HG03575 (cell line): ENCODE measurements around the gene POLRMT.
"Not testable (repeated sequence)": the region's sequence is repeated elsewhere in the genome, so short reads cannot be mapped to it uniquely, and the experiment has no call there.

Experiments used
- ATAC-seq: cut with Tn5 transposase; IDR thresholded peaks from one replicate; pipeline ENCODE4 v1.9.1; 2021; ENCODE audit not compliant: unreplicated experiment, insufficient number of reproducible peaks, low FRiP score; ENCODE audit errors: extremely low read depth

POLRMT gene

DNA sequence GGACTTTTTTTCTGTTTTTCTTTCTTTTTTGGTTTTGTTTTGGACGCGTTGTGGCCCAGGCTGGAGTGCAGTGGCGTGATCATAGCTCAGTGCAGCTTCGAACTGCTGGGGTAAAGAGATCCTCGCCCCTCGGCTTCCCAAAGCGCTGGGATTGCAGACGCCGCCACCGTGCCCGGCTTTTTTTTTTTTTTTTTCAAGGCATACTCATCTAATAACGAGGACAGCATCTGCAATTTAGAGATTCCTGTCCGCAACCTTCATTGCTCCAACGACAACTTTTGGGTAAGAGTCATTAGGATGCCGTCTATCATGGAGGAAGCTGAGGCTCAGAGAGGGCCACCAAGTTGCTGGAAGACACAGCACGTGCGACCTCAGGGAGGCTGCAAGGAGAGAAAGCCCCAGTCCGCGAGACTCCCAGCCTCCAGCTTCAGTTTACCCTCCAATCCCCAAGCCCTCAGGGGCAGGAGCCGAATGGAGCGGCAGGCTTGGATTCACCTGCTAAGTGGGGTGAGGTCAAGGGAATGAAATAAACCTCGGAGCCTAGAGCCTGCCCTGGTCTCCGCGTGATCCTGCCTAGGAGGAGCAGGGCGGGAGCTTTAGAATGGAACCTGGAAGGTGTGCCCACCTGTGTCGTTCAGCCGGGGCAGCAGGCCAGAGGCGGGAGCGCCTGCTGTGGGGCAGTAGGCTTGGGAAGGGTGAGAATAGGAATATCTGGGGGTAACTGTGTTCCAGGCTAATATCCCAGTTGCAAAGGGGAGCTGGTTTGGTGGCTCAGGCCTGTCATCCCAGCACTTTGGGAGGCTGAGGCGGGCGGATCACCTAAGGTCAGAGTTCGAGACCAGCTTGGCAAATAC is 676 bp upstream of the POLRMT start:
- no peak for ATAC-seq

DNA sequence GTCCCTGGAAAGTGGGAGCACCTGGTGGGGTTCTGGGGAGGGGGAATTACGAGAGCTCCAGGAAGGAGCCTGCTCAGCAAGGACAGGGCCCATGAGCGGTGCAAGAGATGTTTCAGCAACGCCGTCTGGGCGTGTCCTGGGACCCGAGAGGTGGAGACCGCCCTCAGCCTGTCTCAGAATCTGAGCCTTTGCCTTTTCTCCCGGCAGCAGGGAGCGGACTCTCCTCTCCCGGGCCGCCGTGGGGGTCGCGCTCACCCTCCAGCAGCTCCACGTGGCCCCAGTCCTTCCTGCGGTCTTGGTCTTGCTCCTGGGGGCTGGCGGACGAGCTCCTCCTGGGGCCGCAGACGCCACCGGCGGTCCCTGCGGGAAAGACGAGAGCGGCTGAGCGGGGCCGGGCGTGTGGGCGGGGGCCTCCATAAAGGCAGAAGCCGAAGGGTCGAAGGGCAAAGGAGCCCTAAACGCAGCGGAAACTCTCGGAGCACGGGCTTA is 714 bp downstream of the POLRMT start:
- no peak for ATAC-seq

DNA sequence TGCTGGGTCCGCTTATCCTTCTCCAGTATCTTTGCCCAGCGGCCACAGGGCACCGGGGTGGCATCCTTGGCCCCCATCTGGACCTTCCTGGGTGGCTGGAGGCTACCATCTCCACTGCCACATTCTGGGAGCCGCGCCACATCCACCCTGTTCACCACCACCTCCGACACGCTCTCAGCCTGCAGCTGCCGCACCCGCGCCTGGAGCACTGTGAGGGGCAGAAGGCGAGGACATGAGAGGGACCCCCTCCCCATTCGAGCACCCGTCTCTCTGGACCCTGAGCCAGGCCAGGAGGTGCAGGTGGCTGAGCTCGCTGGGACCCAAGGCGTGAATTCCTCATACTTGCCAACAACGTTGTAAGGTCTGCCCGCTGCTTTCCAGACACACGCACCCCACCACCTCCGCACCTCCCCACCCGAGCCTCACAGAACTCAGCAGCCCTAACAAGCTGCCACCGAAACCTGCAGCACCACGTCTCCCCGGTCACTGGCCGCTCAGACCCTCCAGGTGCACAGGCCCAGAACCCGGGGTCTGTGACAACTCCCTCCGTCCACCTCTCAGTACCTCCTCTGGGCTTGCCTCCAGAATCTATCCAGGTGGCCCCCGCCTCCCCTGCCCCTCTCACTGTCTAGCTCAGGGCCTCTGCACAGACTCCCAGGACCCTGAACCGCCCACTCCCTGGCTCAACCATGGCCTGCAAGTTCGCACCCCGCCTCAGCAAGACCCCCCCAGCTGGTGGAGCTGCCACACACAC is 3.2 kb downstream of the POLRMT start:
- ATAC-seq, result no peak

DNA sequence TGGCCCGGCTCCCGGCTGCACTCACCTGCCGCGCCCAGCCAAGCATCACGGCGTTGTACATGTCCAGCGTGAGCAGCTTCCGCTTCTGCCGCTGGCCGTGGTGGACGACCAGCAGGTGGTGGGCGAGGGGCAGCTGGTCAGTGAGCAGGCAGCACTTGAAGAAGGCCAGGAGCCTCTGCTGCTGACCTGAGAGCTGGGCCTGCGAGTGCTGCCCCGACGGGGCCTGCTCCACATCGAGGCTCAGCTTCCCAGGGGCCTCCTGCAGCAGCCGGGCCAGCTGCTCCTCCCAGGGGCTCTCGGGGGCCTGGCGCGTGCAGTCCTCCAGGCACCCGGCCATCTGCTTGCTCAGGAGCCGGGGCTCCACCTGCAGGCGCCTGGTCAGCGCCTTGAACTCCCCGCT is 3.8 kb downstream of the POLRMT start:
- ATAC-seq, result not testable (repeated sequence)

DNA sequence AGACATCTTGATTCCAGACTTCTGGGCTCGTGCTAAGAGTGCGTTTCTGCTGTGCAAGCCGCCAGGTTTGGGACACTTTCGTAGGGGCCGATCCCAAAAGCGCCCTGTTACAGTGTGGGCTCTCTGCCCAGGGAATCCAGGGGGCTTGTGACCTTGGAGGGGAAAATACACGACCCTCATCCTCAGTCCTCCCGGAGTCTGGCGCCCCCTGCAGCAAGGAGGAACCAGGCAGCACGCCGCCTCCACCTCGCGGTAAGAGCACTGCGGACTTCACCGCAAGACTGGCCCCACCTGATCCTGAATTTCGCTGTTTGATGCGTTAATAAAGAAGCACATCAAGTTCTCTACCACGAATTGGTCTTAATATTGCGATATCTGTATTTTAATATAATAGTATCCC is 5.2 kb downstream of the POLRMT start:
- no peak for ATAC-seq

GRCh38 chr19:626566-626965 is 6.8 kb downstream of the POLRMT start:
- ATAC-seq, result not testable (repeated sequence)

- no peak for ATAC-seq
These were observed 8.1 kb downstream of the POLRMT start for GRCh38 chr19:625257-625656.

- ATAC-seq, result no peak
These were observed 8.8 kb downstream of the POLRMT start for GRCh38 chr19:624433-625109.

- ATAC-seq, result no peak
These were observed 9.4 kb downstream of the POLRMT start for GRCh38 chr19:623974-624373.

DNA sequence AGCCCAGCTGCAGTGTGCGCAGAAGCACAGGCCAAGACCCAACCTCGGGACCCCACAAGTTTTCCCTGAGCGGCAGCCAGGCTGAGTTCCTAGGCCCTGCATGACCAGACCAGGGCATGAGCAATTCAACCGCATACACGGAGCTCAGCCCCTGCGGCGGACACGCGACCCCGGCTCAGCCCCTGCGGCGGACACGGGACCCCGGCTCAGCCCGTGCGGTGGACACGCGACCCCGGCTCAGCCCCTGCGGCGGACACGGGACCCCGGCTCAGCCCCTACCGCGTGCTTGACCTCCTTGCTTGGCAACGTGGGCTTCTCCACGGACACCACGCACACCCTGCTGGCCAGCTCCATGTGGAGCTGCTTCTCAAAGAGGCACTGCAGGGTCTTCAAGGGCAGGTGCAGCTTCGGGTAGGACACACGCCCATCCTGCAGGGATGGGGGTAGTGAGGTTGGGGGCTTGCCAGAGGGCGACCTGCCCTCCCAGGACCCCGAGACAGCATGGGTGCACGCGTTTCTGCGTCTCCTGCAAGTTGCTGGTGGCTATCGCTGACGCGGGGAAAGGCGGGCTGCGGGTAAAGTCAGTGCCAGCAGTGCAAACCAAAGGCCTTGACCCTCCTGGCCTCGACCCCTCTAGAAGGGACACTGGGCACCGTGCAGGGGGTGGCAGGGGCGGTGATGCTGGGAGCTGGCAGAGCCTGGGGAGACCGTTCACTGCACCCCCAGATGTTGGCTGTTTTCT is 10.0 kb downstream of the POLRMT start:
- no peak for ATAC-seq

GRCh38 chr19:622666-623065 is 10.7 kb downstream of the POLRMT start:
- ATAC-seq, result no peak

GRCh38 chr19:621819-622218 is 11.5 kb downstream of the POLRMT start:
- no peak for ATAC-seq

DNA sequence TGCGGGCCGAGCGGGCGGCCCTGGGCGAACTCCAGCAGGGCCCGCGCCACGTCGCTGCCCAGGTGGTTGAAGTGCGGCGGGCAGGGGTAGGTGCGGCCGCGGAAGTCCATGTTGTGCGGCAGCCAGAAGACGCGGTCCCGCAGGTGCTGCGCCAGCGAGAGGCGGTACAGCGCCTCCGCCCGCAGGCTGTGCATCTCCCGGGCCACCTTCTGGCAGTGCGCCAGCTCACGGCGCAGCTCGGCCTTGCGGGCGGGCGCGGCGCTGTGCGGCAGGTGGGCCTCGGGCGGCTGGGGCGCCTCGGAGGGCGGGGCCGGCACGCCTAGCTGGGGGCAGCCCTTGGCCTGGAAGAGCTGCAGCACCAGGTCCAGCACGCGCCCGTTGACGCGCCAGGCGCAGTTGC is 12.1 kb downstream of the POLRMT start:
- ATAC-seq, result not testable (repeated sequence)

DNA sequence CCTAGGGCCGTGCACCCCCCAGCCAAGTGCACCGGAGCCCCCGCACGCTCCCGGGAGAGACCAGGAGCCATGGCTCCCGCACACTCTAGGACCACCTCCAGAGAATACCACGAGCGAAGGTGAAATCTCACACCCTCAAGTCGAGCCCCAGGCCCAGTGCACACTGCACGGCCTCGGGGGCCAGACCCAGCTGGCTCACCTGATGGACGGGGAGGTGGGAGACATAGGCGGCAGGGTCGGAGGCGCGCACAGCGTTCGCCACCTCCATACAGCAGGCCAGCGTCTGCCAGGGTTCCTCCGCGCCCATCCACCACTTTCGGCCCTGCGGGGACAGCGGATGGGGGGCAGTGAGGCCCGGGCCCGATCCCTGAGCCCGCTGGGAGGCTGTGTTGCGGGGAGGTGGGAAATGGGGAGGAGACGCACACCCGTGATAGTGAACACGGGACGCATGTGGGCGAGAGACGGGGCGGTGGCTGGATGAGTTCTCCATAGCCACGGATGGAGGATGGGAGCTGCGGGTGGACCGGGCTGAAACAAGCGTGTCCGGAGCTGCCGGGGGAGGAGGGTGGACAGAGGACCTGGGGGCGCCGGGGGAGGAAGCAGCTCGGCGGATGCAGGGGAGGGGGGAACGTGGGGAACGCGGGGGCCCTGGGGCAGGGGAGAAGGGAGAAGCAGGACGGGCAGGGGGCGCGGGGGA is 13.0 kb downstream of the POLRMT start:
- no peak for ATAC-seq

DNA sequence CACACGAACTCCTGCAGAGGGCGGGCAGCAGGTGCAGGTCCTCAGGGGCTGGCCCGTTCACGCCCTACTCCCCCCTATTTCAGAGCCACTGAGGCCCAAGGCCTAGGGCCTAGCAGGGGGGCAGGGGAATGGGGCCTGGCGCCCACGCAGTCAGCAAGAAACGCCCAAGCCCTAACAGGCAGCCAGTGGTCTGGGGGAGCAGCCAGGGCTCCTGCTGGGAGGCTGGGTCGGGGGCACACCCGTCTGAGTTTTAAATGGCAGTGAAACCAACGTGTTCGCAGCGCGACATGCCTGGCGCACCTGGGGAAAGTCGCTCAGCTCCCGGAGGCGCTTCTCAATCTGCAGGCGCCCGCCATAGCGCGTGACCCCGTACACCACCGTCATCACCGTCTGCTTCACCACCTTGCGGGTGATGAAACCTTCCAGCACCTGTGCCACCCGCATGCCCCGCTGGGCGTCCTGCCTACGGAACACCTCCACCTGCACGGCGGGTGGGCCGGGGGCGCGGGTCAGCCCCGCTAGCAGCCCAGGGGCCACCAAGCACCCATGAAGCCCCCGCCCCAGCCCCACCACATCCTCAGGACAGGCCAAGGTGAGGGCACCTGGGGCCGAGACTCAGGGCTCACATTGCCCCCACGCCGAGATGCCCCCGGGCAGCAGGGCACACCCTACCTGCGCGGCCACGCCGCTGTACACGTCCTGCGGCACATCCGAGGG is 13.9 kb downstream of the POLRMT start:
- ATAC-seq, result no peak

DNA sequence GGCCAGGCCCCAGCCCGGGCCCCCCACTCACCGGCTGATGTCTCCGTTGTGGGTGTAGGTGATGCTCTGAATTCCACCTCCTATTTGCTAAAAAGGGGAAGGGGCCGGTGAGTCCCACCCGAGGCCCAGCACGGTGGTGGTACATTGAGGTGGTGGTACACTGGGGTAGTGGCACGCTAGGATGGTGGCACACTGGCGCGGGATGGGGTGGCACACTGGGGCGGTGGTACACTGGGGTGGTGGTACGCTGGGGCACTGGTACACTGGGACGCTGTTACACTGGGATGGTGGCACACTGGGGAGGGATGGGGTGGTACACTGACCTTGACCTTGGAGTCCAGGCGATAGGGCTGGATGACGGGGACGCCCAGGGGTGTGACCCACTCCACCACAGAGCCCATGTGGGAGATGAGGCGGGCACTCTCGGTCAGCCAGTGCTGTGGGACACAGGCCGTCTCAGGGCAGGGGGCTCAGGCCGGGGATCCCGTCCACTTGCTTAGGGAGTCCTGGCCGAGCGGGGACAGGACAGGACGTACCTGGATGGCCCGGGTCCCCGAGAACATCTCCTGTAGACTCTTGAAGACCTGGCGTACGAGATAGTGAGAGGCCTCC is 14.6 kb downstream of the POLRMT start:
- ATAC-seq, result no peak

DNA sequence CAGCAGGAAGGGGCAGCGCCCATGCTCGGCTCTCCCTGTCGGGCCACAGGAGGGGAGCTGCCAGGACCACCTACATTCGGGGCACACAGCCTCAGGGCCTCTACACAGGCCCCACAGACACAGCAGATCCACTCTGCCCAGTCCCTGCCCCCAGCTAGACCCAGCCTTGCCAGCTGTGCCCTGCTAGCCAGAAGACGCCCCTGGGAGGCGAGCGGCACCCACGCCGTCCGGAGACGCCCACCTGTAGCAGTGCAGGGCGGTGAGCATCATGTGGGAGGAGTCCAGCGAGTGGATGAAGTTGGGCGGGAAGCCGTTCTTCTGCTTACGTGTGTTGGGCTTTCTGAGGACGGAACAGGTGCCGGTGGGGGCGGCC is 15.1 kb downstream of the POLRMT start:
- no peak for ATAC-seq
